CD8-positive, alpha-beta memory T cell (primary cell): ENCODE data around the gene EIF1. TPM values are rescaled to one million over a fixed set of nuclear protein-coding genes. Genes with fewer than 3 reads are reported as not detected.

Source experiments
- CTCF ChIA-PET: fragments of 350-600 bp; sonication (Branson Sonifier 250); formaldehyde crosslinking; loops from one replicate; lab custom pipeline; 2021; ENCODE audit warnings: antibody characterized with exemption; lab: Charles Lee
- POLR2A ChIA-PET: fragments of 350-600 bp; sonication (Branson Sonifier 250); formaldehyde crosslinking; loops from one replicate; lab custom pipeline; 2021; ENCODE audit warnings: antibody characterized with exemption; lab: Charles Lee
- DNase-seq, 5 donors: peaks; one replicate each; pipeline versions ENCODE4 v3.0.0 to v3.0.0-alpha.2; 2020 to 2022; ENCODE audit warnings: mixed read lengths in 1 of 5
- H3K27ac ChIP-seq: one replicate; pipeline ENCODE4 v1.7.0; 2013; ENCODE audit warnings: low read depth, mild to moderate bottlenecking, low read length, moderate library complexity
- H3K27me3 ChIP-seq: 2 replicates; pipeline ENCODE4 v1.7.0; 2013; ENCODE audit warnings: low read length, mild to moderate bottlenecking; ENCODE audit not compliant: insufficient read depth, poor library complexity, severe bottlenecking
- H3K36me3 ChIP-seq: 2 replicates; pipeline ENCODE4 v1.7.0; 2013; ENCODE audit warnings: mild to moderate bottlenecking, low read length, moderate library complexity; ENCODE audit not compliant: insufficient read depth
- H3K4me1 ChIP-seq: 2 replicates; pipeline ENCODE4 v1.7.0; 2013; ENCODE audit warnings: mild to moderate bottlenecking, low read length, moderate library complexity; ENCODE audit not compliant: insufficient read depth
- H3K4me3 ChIP-seq: 2 replicates; pipeline ENCODE4 v1.7.0; 2013; ENCODE audit warnings: mild to moderate bottlenecking, low read length
- H3K9me3 ChIP-seq: 2 replicates; pipeline ENCODE4 v1.7.0; 2013; ENCODE audit warnings: mild to moderate bottlenecking, low read length
- H3K27ac Mint-ChIP-seq, 8 donors: one replicate each; pipeline ENCODE4 v1.8.0; 2020 to 2021; ENCODE audit warnings: mixed read lengths in 8 of 8, mild to moderate bottlenecking in 6 of 8, inconsistent platforms in 3 of 8, moderate library complexity in 3 of 8
- H3K27me3 Mint-ChIP-seq, 2 donors: one replicate each; pipeline ENCODE4 v1.8.0; 2020 to 2021; ENCODE audit warnings: mixed read lengths in 2 of 2, mild to moderate bottlenecking in 1 of 2, moderate library complexity in 1 of 2
- H3K36me3 Mint-ChIP-seq, 3 donors: one replicate each; pipeline ENCODE4 v1.8.0; 2020 to 2021; ENCODE audit warnings: mixed read lengths in 3 of 3, inconsistent platforms in 1 of 3, mild to moderate bottlenecking in 1 of 3
- H3K4me1 Mint-ChIP-seq, 3 donors: one replicate each; pipeline ENCODE4 v1.8.0; 2020 to 2021; ENCODE audit warnings: mixed read lengths in 3 of 3, inconsistent platforms in 1 of 3, mild to moderate bottlenecking in 1 of 3
- H3K4me3 Mint-ChIP-seq, 7 donors: one replicate each; pipeline ENCODE4 v1.8.0; 2020 to 2021; ENCODE audit warnings: mixed read lengths in 7 of 7, mild to moderate bottlenecking in 6 of 7, moderate library complexity in 4 of 7, inconsistent platforms in 2 of 7
- H3K9me3 Mint-ChIP-seq, 5 donors: one replicate each; pipeline ENCODE4 v1.8.0; 2020 to 2022; ENCODE audit warnings: mixed read lengths in 5 of 5, mild to moderate bottlenecking in 3 of 5, moderate library complexity in 2 of 5, inconsistent platforms in 1 of 5
- polyA plus RNA-seq: library from polyadenylated mRNA; unstranded; fragments of 300-500 nt; fragmentation: Illumina TruSeq; gene quantifications from one replicate; pipeline ENCODE4 v1.2.3, GENCODE V29; 2021
- total RNA-seq, 2 experiments: library from RNA; stranded (reverse); gene quantifications; one replicate each; pipeline ENCODE4 v1.2.3, GENCODE V29; 2021

Gene EIF1
- total and polyA plus RNA-seq, 3 experiments from 2014 or later: 1,446 to 1,526 (median 1,504) TPM

DNA sequence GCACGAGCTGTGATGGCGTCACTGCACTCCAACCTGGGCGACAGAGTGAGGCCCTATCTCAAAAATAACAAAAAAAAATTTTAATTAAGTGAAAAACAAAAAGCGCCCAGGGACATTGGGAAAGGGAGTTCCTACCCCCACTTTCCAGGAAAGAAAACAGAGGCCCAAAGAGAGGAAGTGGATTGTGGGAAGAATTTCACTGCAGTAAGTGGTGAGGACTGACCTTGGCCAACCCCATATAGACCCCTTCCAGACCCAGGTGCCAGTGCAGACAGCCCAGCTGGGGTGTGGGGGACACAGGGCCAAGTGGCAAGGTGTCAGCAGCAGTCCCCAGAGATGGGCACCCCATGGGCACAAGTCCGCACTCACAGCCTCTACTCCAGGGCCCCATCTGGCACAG lies 35.3 kb upstream of the EIF1 start:
- CTCF ChIA-PET: interaction anchor here (1.1 to 9.6 kb wide), 2 partner anchors 13 to 25 kb away, joined by 3 to 311 read pairs; no protein-coding TSS in a partner anchor
- POLR2A ChIA-PET: no interaction called here

DNA sequence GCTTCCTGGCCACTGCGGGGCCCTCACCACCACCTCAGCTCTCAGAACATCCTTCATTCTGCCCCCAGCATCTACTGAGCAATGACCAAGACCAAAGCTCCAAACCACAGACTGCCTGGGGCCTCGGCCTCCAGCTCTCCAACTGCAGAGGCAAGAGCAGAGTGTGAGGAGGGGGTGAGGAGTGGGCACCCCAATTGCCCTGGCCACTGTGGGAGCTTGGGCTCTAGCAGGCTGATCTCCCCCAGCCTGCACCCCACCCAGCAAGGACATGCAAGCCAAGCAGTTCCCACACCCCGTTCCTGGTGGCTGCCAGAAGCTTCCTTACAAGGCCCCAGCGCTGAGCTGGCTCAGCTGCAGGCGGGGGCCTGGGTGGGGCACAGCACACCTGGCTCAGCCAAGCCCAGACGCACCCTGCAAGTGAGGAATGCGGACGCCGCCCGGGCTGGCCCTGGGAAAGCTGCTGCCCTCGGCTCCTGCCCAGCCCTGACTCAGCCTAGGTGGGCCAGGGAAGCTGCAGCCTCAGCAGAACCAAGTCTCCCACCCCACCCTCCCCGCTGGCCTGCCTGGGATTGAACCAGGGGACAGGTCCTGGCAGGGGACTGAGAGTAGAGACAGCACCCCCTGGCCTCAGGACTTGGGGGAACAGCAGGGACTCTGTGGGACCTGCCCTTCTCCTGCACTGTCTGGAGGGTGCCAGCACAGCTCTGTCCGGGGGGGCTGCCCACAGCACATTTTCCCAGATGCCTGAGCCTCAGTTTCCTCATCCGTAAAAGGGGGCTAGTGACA lies 34.6 kb upstream of the EIF1 start:
- peaks cover 0 to 3% (median 0%) of the 10 kb centered on the region in 3 donors for H3K4me1 Mint-ChIP-seq
- DNase-seq: no peak
- H3K27me3 Mint-ChIP-seq: peaks cover 2 to 3% of the 10 kb centered on the region in 2 donors
- no peaks in the 10 kb centered on the region for H3K36me3 ChIP-seq
- H3K4me3 ChIP-seq: no peak overlapping the region
- H3K9me3 Mint-ChIP-seq: no peaks in the 10 kb centered on the region
- no peaks in the 10 kb centered on the region for H3K4me1 ChIP-seq
- CTCF ChIA-PET: interaction anchor here (9.6 kb wide), 1 partner anchor 12 kb away, joined by 311 read pairs; no protein-coding TSS in a partner anchor
- H3K4me3 Mint-ChIP-seq: no peak overlapping the region
- no peaks in the 10 kb centered on the region for H3K36me3 Mint-ChIP-seq
- H3K27ac Mint-ChIP-seq: no peak overlapping the region
- no peaks in the 10 kb centered on the region for H3K27me3 ChIP-seq
- no peaks in the 10 kb centered on the region for H3K9me3 ChIP-seq
- H3K27ac ChIP-seq: no peak overlapping the region
- POLR2A ChIA-PET: no interaction called here

More for the DNA sequence above, 35.3 kb upstream of the EIF1 start:
- H3K27me3 Mint-ChIP-seq: peaks cover 2 to 3% of the 10 kb centered on the region in 2 donors
- Histone ChIP-seq H3K27me3 (no peaks in the 10 kb centered on the region), H3K4me1 (peaks cover 5% of the 10 kb centered on the region), H3K9me3 (no peaks in the 10 kb centered on the region), H3K4me3 (no peak overlapping the region), H3K36me3 (no peaks in the 10 kb centered on the region), H3K27ac (no peak overlapping the region)
- no peak overlapping the region for H3K27ac Mint-ChIP-seq
- no peak for DNase-seq
- H3K4me1 Mint-ChIP-seq: peaks cover 5 to 7% (median 5%) of the 10 kb centered on the region in 3 donors
- H3K9me3 Mint-ChIP-seq: no peaks in the 10 kb centered on the region
- no peak overlapping the region for H3K4me3 Mint-ChIP-seq
- no peaks in the 10 kb centered on the region for H3K36me3 Mint-ChIP-seq

DNA sequence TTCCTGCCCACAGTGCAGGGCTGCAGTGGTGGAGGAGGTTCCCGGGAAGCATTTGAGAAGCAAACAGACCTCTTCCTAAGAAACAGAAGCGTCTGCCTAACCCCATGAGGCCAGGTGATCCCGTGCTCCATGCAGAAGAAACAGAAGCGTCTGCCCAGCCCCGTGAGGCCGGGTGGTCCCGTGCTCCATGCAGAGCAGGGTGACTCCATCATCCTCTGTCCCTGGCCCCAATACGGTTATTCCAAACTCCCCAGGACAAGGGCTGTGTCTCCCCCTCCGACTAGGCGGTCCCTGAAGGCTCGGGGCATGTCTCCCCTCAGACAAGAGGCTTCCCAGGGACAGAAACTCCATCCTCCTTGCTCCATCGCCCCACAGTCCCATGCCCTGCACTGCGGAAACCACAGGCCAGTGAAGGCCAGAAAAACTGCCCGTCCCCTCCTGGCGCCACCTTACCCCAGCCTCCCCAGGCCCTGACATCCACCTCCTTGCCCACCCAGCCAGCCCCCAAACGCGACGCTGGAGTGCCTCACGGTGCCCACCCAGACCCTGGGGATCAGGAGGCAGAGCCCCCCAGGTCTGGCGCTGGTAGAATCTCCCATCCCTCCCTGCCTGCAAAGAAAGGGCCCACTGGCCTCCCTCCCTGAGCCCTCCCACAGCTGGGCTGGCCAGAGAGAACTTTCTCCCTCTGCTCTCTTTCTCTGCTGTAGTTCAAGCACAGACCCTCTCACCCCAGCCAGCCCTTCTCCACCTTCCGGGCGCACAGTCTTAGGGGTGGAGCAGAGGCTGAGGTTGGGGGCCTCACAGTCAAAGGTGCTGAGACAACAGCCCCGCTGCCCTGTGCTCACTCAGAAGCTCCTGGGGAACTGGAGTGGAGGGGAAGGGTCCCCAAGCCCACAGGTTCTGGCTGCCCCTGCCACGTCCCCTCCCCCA lies 33.7 kb upstream of the EIF1 start:
- Mint-ChIP-seq H3K4me1 (peaks cover 0 to 3% (median 0%) of the 10 kb centered on the region in 3 donors), H3K9me3 (no peaks in the 10 kb centered on the region), H3K36me3 (no peaks in the 10 kb centered on the region), H3K27me3 (peaks cover 2 to 3% of the 10 kb centered on the region in 2 donors), H3K27ac (no peak overlapping the region), H3K4me3 (no peak overlapping the region)
- Histone ChIP-seq H3K4me3 (no peak overlapping the region), H3K27me3 (no peaks in the 10 kb centered on the region), H3K9me3 (no peaks in the 10 kb centered on the region), H3K27ac (no peak overlapping the region), H3K4me1 (no peaks in the 10 kb centered on the region), H3K36me3 (no peaks in the 10 kb centered on the region)
- DNase-seq: no peak
- ChIA-PET CTCF (interaction anchor here (2.3 to 9.6 kb wide), 2 partner anchors 11 kb away, joined by 6 to 311 read pairs; no protein-coding TSS in a partner anchor), POLR2A (no interaction called here)

DNA sequence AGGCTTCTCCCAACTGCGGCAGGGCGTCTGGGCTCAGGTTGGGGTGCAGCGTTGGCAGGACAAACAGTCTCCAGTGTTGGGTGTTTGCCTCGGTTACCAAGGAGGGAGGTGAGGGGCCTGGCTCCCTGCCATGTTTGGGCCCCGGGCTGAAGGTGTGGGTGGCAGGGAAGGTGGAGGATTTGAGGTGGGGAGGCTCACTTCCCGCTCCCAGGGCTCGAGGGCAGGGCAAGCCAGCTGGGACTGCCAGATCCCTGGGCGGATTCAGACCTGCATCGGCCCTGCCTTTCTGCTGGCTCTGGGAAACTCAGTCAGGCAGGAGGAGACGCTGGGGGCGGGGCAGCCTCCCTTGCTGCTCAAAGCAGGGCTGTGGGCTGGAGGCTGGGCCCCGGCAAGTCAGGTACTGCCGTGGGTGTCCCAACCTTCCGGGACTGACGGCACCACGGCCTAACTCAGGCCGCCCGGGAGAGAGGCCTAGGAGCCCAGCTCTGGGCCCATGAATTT lies 33.0 kb upstream of the EIF1 start:
- Histone ChIP-seq H3K4me1 (no peaks in the 10 kb centered on the region), H3K27ac (no peak overlapping the region), H3K4me3 (no peak overlapping the region), H3K36me3 (no peaks in the 10 kb centered on the region), H3K27me3 (no peaks in the 10 kb centered on the region), H3K9me3 (no peaks in the 10 kb centered on the region)
- no peak overlapping the region for H3K4me3 Mint-ChIP-seq
- ChIA-PET CTCF (interaction anchor here (2.3 kb wide), 1 partner anchor 10 kb away, joined by 6 read pairs; no protein-coding TSS in a partner anchor), POLR2A (no interaction called here)
- no peak overlapping the region for H3K27ac Mint-ChIP-seq
- H3K27me3 Mint-ChIP-seq: peaks cover 2 to 3% of the 10 kb centered on the region in 2 donors
- no peaks in the 10 kb centered on the region for H3K36me3 Mint-ChIP-seq
- H3K9me3 Mint-ChIP-seq: no peaks in the 10 kb centered on the region
- peaks cover 0 to 3% (median 0%) of the 10 kb centered on the region in 3 donors for H3K4me1 Mint-ChIP-seq
- DNase-seq: no peak

DNA sequence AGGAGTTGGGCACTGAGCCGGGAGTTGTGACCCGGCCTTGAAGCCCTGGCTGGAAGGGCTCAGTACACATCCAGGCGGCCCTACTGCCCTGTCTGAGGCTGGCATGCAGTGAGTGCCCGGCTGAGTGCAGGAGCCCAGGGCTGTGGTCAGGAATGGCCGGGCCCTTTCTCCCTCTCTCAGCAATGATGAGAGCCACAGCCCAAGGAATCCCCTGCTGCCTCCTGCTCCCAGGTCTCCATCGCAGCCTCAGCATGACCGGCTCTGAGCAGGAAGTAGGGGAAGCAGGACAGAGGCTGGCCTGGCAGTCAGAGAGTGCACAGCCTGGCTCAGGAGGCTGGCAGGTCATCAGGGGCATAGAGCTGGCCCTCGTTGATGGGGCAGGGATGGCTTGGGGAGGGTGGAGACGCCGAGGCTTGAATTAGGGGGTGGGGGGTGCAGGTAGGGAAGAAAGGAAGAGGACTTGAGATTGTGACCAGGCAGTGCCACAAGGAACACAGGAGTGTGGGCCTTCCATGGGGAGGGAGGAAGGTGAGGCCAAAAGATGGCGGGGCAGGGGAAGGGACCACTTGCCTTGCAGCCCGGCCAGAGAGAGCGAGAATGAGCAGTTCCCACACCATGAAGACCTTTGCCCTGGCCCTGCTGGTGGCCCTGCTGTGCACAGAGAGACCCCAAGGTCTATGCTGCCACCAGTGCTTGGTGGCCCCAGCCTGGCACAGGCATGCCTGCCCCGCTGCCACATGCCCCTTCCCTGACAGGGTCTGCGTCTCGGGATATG lies 32.2 kb upstream of the EIF1 start:
- Histone ChIP-seq H3K9me3 (no peaks in the 10 kb centered on the region), H3K36me3 (no peaks in the 10 kb centered on the region), H3K27ac (no peak overlapping the region), H3K4me1 (no peaks in the 10 kb centered on the region), H3K4me3 (no peak overlapping the region), H3K27me3 (no peaks in the 10 kb centered on the region)
- H3K4me3 Mint-ChIP-seq: no peak overlapping the region
- no peaks in the 10 kb centered on the region for H3K36me3 Mint-ChIP-seq
- no peak overlapping the region for H3K27ac Mint-ChIP-seq
- ChIA-PET POLR2A (no interaction called here), CTCF (interaction anchor here (2.3 kb wide), 1 partner anchor 10 kb away, joined by 6 read pairs; no protein-coding TSS in a partner anchor)
- peaks cover 0 to 3% (median 0%) of the 10 kb centered on the region in 3 donors for H3K4me1 Mint-ChIP-seq
- no peaks in the 10 kb centered on the region for H3K9me3 Mint-ChIP-seq
- peaks cover 2 to 3% of the 10 kb centered on the region in 2 donors for H3K27me3 Mint-ChIP-seq
- DNase-seq: no peak

DNA sequence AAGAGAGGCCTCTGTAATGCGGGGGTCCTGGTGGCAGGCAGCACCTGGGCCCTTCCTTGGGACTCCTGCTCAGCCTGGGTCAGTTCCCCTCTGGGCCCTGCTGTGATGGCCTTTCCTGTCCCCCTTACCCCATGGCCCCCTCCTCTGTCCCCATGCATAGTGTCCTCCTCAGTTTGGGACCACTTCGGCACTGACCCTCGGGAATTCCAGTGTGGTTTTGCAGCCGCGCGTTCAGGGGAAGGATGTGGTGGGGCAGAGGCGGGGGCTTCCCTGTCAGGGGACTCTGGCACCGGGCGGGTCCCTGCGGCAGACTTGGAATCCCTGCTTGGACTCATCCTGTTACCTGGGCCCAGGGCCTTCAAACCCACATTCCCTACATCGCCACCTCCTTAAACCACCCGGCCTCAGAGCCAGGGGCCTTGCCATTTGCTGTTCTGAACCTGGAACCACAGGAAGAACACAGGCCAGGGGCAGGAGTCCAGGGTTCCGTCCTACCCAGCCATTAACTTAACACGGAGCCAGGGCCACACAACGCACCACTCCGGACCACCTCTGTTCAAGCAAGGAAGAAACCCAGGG lies 31.4 kb upstream of the EIF1 start:
- no peaks in the 10 kb centered on the region for H3K9me3 ChIP-seq
- Mint-ChIP-seq H3K9me3 (no peaks in the 10 kb centered on the region), H3K27ac (no peak overlapping the region), H3K36me3 (no peaks in the 10 kb centered on the region), H3K4me3 (no peak overlapping the region), H3K27me3 (peaks cover 2 to 3% of the 10 kb centered on the region in 2 donors), H3K4me1 (no peaks in the 10 kb centered on the region)
- H3K36me3 ChIP-seq: no peaks in the 10 kb centered on the region
- no peak for DNase-seq
- H3K27me3 ChIP-seq: no peaks in the 10 kb centered on the region
- H3K4me1 ChIP-seq: no peaks in the 10 kb centered on the region
- CTCF ChIA-PET: interaction anchor here (1.9 to 2.3 kb wide), 2 partner anchors 9 kb away, joined by 6 to 17 read pairs; no protein-coding TSS in a partner anchor
- H3K4me3 ChIP-seq: no peak overlapping the region
- POLR2A ChIA-PET: no interaction called here
- H3K27ac ChIP-seq: no peak overlapping the region

DNA sequence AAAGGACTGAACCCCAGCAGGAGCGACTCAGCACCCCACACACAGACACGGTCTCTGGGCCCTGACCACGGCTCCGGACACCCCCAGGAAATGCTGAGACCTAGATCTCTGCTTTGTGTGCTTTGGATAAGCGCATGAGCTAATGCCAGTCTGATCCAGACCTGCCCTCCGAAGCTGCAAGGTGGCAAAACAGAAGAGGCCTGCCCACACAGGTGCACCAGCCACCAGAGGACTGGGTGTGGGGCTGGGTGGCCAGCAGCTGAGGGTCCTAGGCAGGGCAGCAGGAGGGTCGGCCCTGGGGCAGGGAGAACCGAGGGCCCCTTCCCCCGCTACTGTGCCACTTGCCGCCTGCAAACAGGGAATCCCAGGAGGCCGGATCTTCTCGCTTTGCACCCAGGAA lies 30.7 kb upstream of the EIF1 start:
- H3K36me3 ChIP-seq: no peaks in the 10 kb centered on the region
- no peak overlapping the region for H3K27ac ChIP-seq
- no peaks in the 10 kb centered on the region for H3K27me3 ChIP-seq
- no peak overlapping the region for H3K27ac Mint-ChIP-seq
- ChIA-PET POLR2A (no interaction called here), CTCF (interaction anchor here (1.9 kb wide), 1 partner anchor 9 kb away, joined by 17 read pairs; no protein-coding TSS in a partner anchor)
- no peaks in the 10 kb centered on the region for H3K9me3 ChIP-seq
- peaks cover 0 to 2% (median 0%) of the 10 kb centered on the region in 3 donors for H3K4me1 Mint-ChIP-seq
- H3K9me3 Mint-ChIP-seq: no peaks in the 10 kb centered on the region
- H3K4me3 ChIP-seq: no peak overlapping the region
- peaks cover 2 to 3% of the 10 kb centered on the region in 2 donors for H3K27me3 Mint-ChIP-seq
- no peaks in the 10 kb centered on the region for H3K36me3 Mint-ChIP-seq
- no peak for DNase-seq
- no peaks in the 10 kb centered on the region for H3K4me1 ChIP-seq
- no peak overlapping the region for H3K4me3 Mint-ChIP-seq
